Aorta (tissue), 5 donors: ENCODE data around the gene ACSM2B. TPM values are rescaled to one million over a fixed set of nuclear protein-coding genes. Genes with fewer than 3 reads are reported as not detected.

ENCODE experiments used
- ATAC-seq: fragments of 200-7000 bp; cut with Tn5 transposase; one replicate; pipeline ENCODE4 v1.9.1; 2022; ENCODE audit warnings: moderate library complexity; ENCODE audit not compliant: low FRiP score
- DNase-seq, 2 donors: peaks; one replicate each; pipeline ENCODE4 v3.0.0-alpha.2; 2020
- H3K27ac ChIP-seq, 2 donors: one replicate each; pipeline ENCODE4 v1.5.1; 2013; ENCODE audit warnings: low read length in 2 of 2, mild to moderate bottlenecking in 2 of 2, moderate library complexity in 2 of 2, control low read depth in 1 of 2, inconsistent platforms in 1 of 2, low read depth in 1 of 2
- H3K27me3 ChIP-seq, 2 donors: one replicate each; pipeline ENCODE4 v1.6.1; 2013; ENCODE audit warnings: control low read depth in 1 of 2, low read length in 1 of 2, mild to moderate bottlenecking in 1 of 2, moderate library complexity in 1 of 2; ENCODE audit not compliant: insufficient read depth in 2 of 2, control insufficient read depth in 1 of 2
- H3K36me3 ChIP-seq, 2 donors: one replicate each; pipeline ENCODE4 v1.6.1; 2013; ENCODE audit warnings: control low read depth in 1 of 2, low read length in 1 of 2, mild to moderate bottlenecking in 1 of 2; ENCODE audit not compliant: insufficient read depth in 2 of 2, control insufficient read depth in 1 of 2
- H3K4me1 ChIP-seq, 2 donors: one replicate each; pipeline ENCODE4 v1.6.1; 2013; ENCODE audit warnings: low read length in 2 of 2, control low read depth in 1 of 2, mild to moderate bottlenecking in 1 of 2, moderate library complexity in 1 of 2; ENCODE audit not compliant: insufficient read depth in 2 of 2, control insufficient read depth in 1 of 2
- H3K4me3 ChIP-seq, 2 donors: one replicate each; pipeline ENCODE4 v1.5.1; 2013; ENCODE audit warnings: low read length in 2 of 2, control low read depth in 1 of 2, mild to moderate bottlenecking in 1 of 2
- H3K9me3 ChIP-seq: one replicate; pipeline ENCODE4 v1.6.1; 2013; ENCODE audit warnings: mild to moderate bottlenecking, low read length; ENCODE audit not compliant: control insufficient read depth
- WGBS, 2 donors: extraction: QIAGEN DNeasy Blood & Tissue Kit; methylation state at CpG; one replicate each; pipeline ENCODE4 v1.1.7; 2013; 5-methylcytosine and 5-hydroxymethylcytosine counted together
- intact Hi-C, 2 donors: fragments of 100-400 bp; cut with DNase I; formaldehyde crosslinking; loops; one replicate each; pipeline versions ENCODE4 v1.14.2 to v1.15.0; 2022
- polyA plus RNA-seq, 2 donors: library from polyadenylated mRNA; stranded (reverse); fragments of 200-250 nt; gene quantifications; one replicate each; pipeline ENCODE4 v1.2.3, GENCODE V29; 2013
- total RNA-seq, 2 donors: library from RNA; stranded (reverse); fragmentation: NEBNext Ultra II Directional; extraction: Animal tissue kit (Norgen Biotek cat#: 25700); gene quantifications; one replicate each; pipeline ENCODE4 v1.2.1, GENCODE V29; 2021
- donor health status: healthy with polysubstance abuse.
- donor health status: Bipolar disorder and iron deficiency.
- donor health status: DM: no; HTN: no; CAD: no.
- donor health status: DM: no; HTN: no; CAD: no.
- donor health status: DM: yes; HTN: yes; CAD: no.

The ACSM2B gene
- total and polyA plus RNA-seq, 4 donors, result not detected

- H3K36me3 ChIP-seq, result no peaks in the 10 kb centered on the region
- no peaks in the 10 kb centered on the region for H3K9me3 ChIP-seq
- 2 to 14% methylated on average over 3 of the region's 3 CpGs for WGBS, 2 donors
- no peaks in the 10 kb centered on the region for H3K27me3 ChIP-seq
- intact Hi-C loops, result loop anchor here (2.0 to 10.0 kb wide), 5 partner anchors 60 to 238 kb away; partner anchors contain the start of genes THUMPD1 (in 2 of the 2), ERI2 (in 1 of the 2) and REXO5 (in 1 of the 2)
- ATAC-seq (no peak), DNase-seq (peak in 1 of 2 donors; percentile 51)
- H3K4me1 ChIP-seq, result peaks cover 0 to 2% of the 10 kb centered on the region in 2 donors
- peak overlapping the region; percentile 12 to 41 for H3K4me3 ChIP-seq
- peak overlapping the region; percentile 58 to 99 for H3K27ac ChIP-seq
Measured at GRCh38 chr16:20614186-20615141, 38.3 kb upstream of the ACSM2B start.

DNA sequence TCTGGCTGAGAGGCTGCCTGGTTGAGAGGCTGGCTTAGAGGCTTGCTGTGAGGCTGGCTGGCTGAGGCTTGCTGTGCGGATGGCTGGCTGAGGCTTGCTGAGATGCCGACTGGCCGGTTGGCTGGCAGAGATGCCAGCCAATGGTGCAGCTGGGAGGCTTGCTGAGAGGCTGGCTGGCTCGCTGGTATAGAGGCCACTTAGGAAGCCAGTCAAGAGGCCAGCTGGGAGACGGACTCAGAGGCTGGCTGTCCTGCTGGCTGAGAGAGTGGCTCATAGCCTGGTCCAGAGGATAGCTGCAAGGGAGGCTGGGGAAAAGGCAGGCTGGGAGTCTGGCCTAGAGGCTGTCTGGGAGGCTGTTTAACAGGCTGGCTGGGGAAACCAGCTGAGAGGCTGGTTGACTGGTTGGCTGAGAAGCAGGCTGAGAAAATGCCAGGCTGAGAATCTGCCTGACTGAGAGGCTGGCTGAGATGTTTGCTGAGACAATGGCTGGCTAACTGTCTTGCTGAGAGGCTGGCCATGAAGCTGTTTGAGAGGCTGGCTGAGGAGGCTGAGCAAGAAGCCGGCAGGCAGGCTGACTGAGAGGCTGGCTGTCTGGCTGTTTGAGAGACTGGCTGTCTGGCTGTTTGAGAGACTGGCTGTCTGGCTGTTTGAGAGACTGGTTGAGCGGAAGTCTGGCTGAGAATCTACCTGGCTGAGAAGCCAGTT lies 37.5 kb upstream of the ACSM2B start:
- Histone ChIP-seq H3K4me1 (peaks cover 0 to 2% of the 10 kb centered on the region in 2 donors), H3K4me3 (peak overlapping the region; percentile 12 to 41), H3K27me3 (no peaks in the 10 kb centered on the region), H3K36me3 (no peaks in the 10 kb centered on the region), H3K9me3 (no peaks in the 10 kb centered on the region), H3K27ac (peak overlapping the region; percentile 58 to 99)
- ATAC-seq, result no peak
- intact Hi-C loops, result loop anchor here (2.0 to 10.0 kb wide), 5 partner anchors 61 to 239 kb away; partner anchors contain the start of genes THUMPD1 (in 2 of the 2), ERI2 (in 1 of the 2) and REXO5 (in 1 of the 2)
- WGBS, 2 donors, result 22 to 23% methylated on average over 7 of the region's 7 CpGs
- no peak for DNase-seq

GRCh38 chr16:20612551-20613480 lies 36.6 kb upstream of the ACSM2B start:
- H3K27me3 ChIP-seq, result no peaks in the 10 kb centered on the region
- intact Hi-C loops, result loop anchor here (5.0 to 10.0 kb wide), 4 partner anchors 129 to 239 kb away; partner anchors contain the start of genes THUMPD1 (in 2 of the 2), ERI2 (in 1 of the 2) and REXO5 (in 1 of the 2)
- no peaks in the 10 kb centered on the region for H3K9me3 ChIP-seq
- H3K4me1 ChIP-seq, result peaks cover 0 to 2% of the 10 kb centered on the region in 2 donors
- H3K4me3 ChIP-seq, result peak overlapping the region; percentile 11 to 41
- DNase-seq (peak; percentile 87 to 88), ATAC-seq (peak; percentile 77)
- WGBS, 2 donors, result 24 to 26% methylated on average over 9 of the region's 9 CpGs
- peak overlapping the region; percentile 87 to 99 for H3K27ac ChIP-seq
- no peaks in the 10 kb centered on the region for H3K36me3 ChIP-seq

DNA sequence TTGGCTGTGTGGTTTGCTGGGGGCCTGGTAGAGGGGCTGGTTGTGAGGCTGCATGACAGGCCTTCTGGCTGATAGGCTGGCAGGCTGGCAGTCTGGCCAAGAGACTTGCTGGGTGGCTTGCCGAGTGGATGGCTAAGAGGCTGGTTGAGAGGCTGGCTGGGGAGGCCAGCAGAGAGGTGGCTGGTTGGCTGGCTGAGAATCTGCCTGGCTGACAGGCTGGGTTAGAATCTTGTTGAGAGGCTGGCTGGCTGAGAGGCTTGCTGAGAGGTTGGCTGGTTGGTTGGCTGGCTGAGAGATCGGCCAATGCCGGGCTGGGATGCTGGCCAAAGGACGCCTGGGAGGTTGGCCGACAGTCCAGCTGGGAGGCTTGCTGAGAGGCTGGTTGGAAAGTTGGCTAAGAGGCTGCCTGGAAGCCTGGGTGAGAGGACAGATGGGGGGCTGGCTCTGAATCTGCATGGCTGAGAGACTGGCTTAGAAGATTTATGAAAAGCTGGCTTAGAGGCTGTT lies 35.9 kb upstream of the ACSM2B start:
- peaks cover 0 to 2% of the 10 kb centered on the region in 2 donors for H3K4me1 ChIP-seq
- no peaks in the 10 kb centered on the region for H3K9me3 ChIP-seq
- peak overlapping the region; percentile 10 to 11 for H3K4me3 ChIP-seq
- no peaks in the 10 kb centered on the region for H3K27me3 ChIP-seq
- H3K27ac ChIP-seq, result peak overlapping the region; percentile 87 to 99
- no peaks in the 10 kb centered on the region for H3K36me3 ChIP-seq
- ATAC-seq (peak; percentile 80), DNase-seq (peak; percentile 84 to 85)
- WGBS, 2 donors, result 7 to 10% methylated on average over 5 of the region's 5 CpGs
- intact Hi-C loops, result loop anchor here (5.0 to 10.0 kb wide), 4 partner anchors 130 to 240 kb away; partner anchors contain the start of genes THUMPD1 (in 2 of the 2), ERI2 (in 1 of the 2) and REXO5 (in 1 of the 2)

GRCh38 chr16:20611350-20611902 lies 35.3 kb upstream of the ACSM2B start:
- Histone ChIP-seq H3K27me3 (no peaks in the 10 kb centered on the region), H3K27ac (peak overlapping the region; percentile 76 to 99), H3K36me3 (no peaks in the 10 kb centered on the region), H3K9me3 (no peaks in the 10 kb centered on the region), H3K4me3 (no peak overlapping the region), H3K4me1 (peaks cover 0 to 2% of the 10 kb centered on the region in 2 donors)
- ATAC-seq (peak; percentile 58), DNase-seq (peak; percentile 76 to 83)
- 4 to 6% methylated on average over 2 of the region's 2 CpGs for WGBS, 2 donors
- intact Hi-C loops, result loop anchor here (5.0 to 10.0 kb wide), 4 partner anchors 131 to 241 kb away; partner anchors contain the start of genes THUMPD1 (in 2 of the 2), ERI2 (in 1 of the 2) and REXO5 (in 1 of the 2)

DNA sequence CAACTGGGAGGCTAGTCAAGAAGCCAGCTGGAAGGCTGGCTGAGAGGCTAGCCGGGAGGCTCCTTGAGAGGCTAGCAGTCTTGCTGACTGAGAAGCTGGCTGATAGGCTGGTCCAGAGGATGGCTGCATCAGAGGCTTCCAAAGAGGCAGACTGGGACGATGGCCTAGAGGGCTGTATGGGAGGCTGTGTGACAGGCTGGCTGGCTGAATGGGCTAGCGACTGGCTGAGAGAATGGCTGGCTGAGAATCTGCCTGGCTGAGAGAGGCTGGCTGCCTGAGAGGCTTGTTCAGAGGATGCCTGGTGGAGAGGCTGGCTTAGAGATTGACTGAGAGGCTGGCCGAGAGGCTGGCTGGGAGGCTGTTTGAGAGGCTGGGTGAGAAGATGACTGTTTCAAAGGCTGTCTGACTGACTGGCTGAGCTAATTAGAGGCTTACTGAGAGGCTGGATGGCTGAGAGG lies 34.8 kb upstream of the ACSM2B start:
- H3K4me1 ChIP-seq, result peaks cover 0 to 2% of the 10 kb centered on the region in 2 donors
- H3K27ac ChIP-seq, result peak overlapping the region; percentile 63 to 99
- 4 to 9% methylated on average over 4 of the region's 4 CpGs for WGBS, 2 donors
- ATAC-seq, result peak; percentile 20
- intact Hi-C loops, result loop anchor here (5.0 to 10.0 kb wide), 4 partner anchors 131 to 241 kb away; partner anchors contain the start of genes THUMPD1 (in 2 of the 2), ERI2 (in 1 of the 2) and REXO5 (in 1 of the 2)
- DNase-seq, result peak; percentile 32 to 74
- H3K9me3 ChIP-seq, result no peaks in the 10 kb centered on the region
- H3K36me3 ChIP-seq, result no peaks in the 10 kb centered on the region
- no peak overlapping the region for H3K4me3 ChIP-seq
- H3K27me3 ChIP-seq, result no peaks in the 10 kb centered on the region

GRCh38 chr16:20610211-20610891 lies 34.2 kb upstream of the ACSM2B start:
- no peak overlapping the region for H3K4me3 ChIP-seq
- H3K9me3 ChIP-seq, result no peaks in the 10 kb centered on the region
- DNase-seq, result peak in 1 of 2 donors; percentile 46
- no peaks in the 10 kb centered on the region for H3K36me3 ChIP-seq
- H3K27me3 ChIP-seq, result no peaks in the 10 kb centered on the region
- H3K27ac ChIP-seq, result peak overlapping the region; percentile 63 to 99
- ATAC-seq, result no peak
- intact Hi-C loops, result loop anchor here (5.0 to 10.0 kb wide), 4 partner anchors 132 to 242 kb away; partner anchors contain the start of genes THUMPD1 (in 2 of the 2), ERI2 (in 1 of the 2) and REXO5 (in 1 of the 2)
- WGBS, 2 donors, result 12 to 20% methylated on average over 6 of the region's 6 CpGs
- H3K4me1 ChIP-seq, result peaks cover 0 to 2% of the 10 kb centered on the region in 2 donors
